Left cardiac atrium (tissue), 4 donors: ENCODE data around the gene EPHA2. TPM values are rescaled to one million over a fixed set of nuclear protein-coding genes. Genes with fewer than 3 reads are reported as not detected.
"Not testable (repeated sequence)": the region's sequence is repeated elsewhere in the genome, so short reads cannot be mapped to it uniquely, and the experiment has no call there.

Experiments used
- ATAC-seq, 2 donors: fragments of 200-7000 bp; cut with Tn5 transposase; one replicate each; pipeline ENCODE4 v1.9.1; 2020; ENCODE audit warnings: mild to moderate bottlenecking in 2 of 2, moderate library complexity in 2 of 2
- DNase-seq: peaks from one replicate; pipeline ENCODE4 v3.0.0-alpha.2; 2020
- intact Hi-C, 2 donors: fragments of 100-400 bp; cut with DNase I; formaldehyde crosslinking; loops; one replicate each; pipeline versions ENCODE4 v1.14.1 to v1.15.1; 2022 to 2023
- total RNA-seq, 2 donors: library from RNA; stranded (reverse); fragmentation: NEBNext Ultra II Directional; extraction: Animal tissue kit (Norgen Biotek cat#: 25700); gene quantifications; one replicate each; pipeline ENCODE4 v1.2.1, GENCODE V29; 2021
- donor health status: DM: no; HTN: yes; CAD: no.
- donor health status: DM: no; HTN: yes; CAD: no; lungs with severe emphysema.
- donor health status: DM: yes; HTN: yes; CAD: no.
- donor health status: Dilated cardiomyopathy.

Gene EPHA2
- total RNA-seq, 2 donors from 2014 or later: 8.1 to 24.1 TPM

DNA sequence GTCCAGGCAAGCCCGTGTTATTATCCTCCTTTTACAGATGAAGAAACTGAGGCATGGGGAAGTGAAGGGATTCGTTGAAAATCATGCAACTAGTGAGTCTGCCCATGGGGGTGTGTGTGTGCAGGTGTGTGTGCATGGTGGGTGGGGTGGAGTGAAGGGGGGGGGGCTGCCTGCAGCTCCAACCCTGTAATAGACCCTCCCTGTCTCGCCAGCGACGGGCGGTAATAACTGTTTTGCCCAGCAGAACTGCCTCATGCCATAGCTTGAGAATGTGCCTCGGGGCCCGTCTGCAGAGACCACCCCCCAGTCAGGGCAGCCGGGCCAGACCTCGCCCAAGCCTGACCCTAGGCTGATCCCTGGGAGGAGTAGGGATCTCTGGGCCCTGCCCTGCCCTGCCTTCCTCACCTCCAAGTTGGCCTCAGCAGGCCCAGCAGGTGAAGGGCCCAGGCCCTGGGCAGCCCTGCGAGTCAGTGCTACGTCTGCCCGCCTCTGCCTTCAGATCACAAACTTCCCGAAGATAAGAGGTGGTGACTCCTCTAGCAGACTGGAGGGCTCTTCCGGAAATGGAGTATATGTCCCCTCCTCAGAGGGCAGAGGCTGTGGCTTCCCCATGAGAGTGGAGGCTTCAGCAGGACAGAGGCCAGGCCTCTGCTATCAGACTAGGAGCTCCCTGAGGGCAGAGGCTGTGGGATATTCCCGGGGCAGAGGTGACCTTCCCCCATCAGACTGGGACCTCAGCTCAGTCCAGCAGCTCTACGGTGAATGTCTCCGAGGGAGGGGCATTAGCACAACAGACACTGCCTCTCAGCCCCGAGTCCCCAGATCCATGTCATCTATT lies 15.7 kb upstream of the EPHA2 start:
- DNase-seq (no peak), ATAC-seq (no peak)
- intact Hi-C loops: no loop called here

DNA sequence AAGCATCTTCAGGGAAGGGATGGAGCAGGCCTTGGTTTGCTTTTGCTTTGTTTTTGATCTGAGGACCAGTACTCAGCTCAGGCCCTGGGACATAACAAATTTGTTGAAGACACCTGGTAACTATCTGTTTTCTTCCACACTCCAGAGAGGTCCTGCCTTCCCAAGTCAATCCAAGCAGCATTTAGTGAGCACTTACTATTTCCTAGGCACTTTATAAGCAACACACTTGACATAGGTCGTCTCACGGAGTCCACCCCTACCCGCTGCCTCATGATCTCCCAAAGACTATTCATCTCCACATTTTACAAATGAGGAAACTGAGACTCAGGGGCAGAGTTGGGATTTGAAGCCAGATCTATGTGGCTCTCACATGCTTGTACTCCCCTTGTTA lies 14.4 kb upstream of the EPHA2 start:
- DNase-seq: no peak
- intact Hi-C loops: no loop called here

DNA sequence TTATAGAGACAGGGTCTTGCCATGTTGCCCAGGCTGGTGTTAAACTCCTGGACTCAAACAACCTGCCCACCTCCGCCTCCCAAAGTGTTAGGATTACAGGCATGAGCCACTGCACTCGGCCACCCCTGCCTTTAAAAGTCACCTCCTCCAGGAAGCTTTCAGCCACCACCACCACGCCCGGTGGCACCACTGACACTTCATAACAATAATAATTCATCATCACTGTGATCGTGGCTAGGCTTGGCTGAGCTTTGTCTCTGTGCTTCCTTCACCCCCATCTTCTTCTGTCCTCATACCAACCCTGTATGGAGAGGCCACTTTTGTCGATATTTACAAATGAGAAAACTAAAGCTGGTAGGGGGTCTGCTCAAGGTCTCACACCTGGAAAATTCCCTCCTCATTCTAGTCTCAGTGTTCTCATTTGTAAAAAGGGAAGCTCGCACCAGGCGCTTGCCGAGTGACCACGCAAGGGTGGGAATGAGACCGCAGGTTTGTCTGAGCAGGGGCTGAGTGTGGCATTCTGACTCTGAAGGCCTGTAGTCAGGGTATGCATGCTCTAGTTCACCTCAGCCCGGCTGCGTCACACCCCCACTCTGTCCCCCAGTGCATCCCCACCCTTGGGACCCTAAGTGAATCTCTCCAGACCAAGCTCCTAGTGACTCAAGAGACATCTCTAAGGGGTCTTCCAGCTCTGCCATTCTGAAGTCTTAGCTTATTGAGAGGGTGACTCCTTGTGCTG lies 12.9 kb upstream of the EPHA2 start:
- intact Hi-C loops: no loop called here
- ATAC-seq (no peak), DNase-seq (no peak)

More for the DNA sequence above, 14.4 kb upstream of the EPHA2 start:
- no peak for ATAC-seq

GRCh38 chr1:16168144-16168495 lies 12.3 kb upstream of the EPHA2 start:
- intact Hi-C loops, DNase-seq, ATAC-seq: not testable (repeated sequence)

- ATAC-seq (peak; percentile 73 to 81), DNase-seq (peak; percentile 62)
- intact Hi-C loops: no loop called here
These were observed 11.7 kb upstream of the EPHA2 start for GRCh38 chr1:16167331-16168143.

DNA sequence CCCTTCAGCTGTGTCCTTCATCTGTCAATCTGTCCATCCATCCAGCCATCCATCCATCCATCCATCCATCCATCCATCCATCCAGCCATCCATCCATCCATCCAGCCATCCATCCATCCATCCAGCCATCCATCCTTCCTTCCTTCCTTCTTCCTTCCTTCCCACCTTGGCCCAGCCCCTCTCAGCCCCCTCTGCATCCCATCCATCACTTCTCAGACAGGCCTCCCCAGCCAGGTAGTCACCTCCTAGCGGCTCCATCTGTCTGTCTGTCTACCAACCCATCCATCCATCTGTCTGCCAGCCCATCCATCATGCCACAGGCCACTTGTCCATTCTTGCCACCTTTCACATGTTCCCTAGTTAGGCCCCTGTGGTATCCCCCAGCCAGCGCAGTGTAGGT lies 10.2 kb upstream of the EPHA2 start:
- ATAC-seq (no peak), DNase-seq (no peak)
- intact Hi-C loops: no loop called here

- intact Hi-C loops: no loop called here
- ATAC-seq: no peak
- DNase-seq: no peak
These were observed 9.7 kb upstream of the EPHA2 start for GRCh38 chr1:16165548-16165947.

DNA sequence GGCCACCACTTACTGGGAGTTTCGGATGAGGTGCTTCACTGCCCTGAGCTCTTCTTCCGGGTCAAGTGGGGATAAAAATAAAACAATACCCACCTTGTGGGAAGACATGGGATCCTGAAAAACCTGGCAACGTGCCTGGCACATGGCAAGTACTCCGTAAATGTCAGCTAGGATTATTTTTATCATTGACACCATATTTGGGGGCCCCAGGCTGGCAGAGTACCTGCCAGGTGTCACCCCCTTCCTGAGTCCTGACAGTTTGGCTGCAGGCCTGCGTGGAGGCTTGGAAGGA lies 9.2 kb upstream of the EPHA2 start:
- peak; percentile 52 for DNase-seq

DNA sequence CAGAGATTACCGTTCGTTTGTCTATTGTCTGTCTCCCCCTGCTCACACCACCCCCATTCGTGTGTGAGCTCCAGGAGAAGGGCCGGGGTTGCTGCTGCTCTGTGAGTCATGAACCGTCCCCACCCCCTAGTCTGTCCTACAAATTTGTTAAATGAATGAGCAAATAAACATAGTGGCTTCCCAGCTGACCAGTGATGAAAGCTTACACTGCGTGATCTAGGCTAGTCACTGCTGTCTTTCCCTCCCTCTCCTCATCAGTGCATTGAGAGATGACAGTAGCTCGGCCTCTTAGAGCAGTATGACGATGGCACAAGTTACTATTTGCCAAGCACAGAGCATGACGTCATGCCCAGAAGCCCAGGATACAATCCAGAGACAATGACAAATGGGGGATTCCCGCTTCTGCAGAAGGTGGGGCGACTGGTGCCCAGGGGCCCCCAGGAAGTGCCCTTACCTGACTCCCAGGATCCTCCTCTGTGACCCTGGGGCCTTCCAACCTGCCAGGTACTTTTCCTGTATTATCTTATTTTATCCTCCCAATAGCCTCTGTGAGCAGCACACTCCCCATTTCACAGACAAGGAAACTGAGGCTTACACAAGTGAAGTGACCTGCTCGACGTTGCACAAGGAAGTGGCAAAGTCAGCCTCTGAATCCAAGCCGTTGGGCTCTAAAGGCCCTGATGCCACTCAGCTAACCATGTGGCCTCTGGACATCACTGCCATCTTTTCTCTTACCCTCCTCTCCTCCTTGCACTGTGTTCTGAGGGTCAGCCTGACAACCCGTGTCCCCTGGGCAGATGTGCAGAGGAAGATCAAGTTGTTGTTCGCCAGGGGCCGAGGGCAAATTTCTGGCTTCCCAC lies 8.6 kb upstream of the EPHA2 start:
- ATAC-seq: peak in 1 of 2 donors; percentile 57
- intact Hi-C loops: no loop called here
- DNase-seq: no peak

More for the DNA sequence above, 9.2 kb upstream of the EPHA2 start:
- ATAC-seq: peak in 1 of 2 donors; percentile 15
- intact Hi-C loops: no loop called here

DNA sequence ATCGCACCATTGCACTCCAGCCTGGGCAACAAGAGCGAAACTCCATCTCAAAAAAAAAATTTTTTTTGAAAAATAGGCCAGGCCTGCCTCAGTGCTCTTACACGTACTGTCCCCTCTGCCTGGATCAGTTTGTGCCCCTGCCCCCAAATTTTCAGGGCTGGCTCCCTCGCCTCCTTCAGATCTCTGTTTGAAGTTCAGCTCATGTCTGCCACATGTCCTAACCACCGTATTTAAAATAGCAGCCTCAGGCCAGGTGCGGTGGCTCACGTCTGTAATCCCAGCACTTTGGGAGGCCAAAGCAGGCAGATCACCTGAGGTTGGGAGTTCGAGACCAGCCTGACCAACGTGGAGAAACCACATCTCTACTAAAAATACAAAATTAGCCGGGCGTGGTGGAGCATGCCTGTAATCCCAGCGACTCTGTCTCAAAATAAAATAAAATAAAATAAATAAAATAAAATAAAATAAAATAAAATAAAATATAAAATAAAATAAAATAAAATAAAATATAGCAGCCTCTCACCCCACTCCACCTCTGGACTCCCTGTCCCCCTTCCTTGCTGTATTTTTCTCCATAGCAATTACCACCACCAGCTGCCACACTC lies 7.8 kb upstream of the EPHA2 start:
- DNase-seq, intact Hi-C loops, ATAC-seq: not testable (repeated sequence)

DNA sequence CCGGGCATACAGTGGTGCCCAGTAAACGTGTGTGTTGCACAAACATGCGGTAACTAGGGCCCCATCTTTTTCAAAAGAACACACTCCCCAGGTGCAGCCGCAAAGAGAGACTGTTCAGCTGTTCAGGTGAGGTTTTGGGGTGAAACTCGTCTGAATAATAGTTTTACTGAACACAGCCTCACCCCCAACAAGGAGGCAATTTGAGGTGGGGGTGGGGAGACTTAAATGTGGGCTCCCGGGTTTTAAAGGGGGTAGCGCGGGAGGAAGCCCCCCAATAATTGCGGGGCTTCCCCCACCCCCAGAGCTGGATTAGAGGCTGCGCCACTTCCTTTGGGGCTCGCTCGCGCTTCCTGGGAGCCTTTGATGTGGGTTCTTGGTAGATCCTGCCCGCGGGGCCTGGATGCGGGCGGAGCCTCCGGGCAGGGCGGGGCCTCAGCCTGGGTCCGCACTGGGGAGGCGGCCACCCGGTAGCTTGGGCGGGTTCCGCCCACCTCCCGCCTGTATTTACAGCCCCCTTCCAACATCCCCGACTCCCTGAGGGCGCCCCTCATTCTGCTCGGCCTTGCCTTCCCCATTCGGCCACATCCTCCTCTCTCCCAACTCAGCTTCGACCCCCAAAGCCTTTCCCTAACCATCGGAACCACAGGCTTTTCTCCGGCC lies 6.4 kb upstream of the EPHA2 start:
- DNase-seq: no peak
- peak in 1 of 2 donors; percentile 28 for ATAC-seq
- intact Hi-C loops: no loop called here

- no peak for DNase-seq
- no peak for ATAC-seq
- intact Hi-C loops: no loop called here
These were observed 5.8 kb upstream of the EPHA2 start for GRCh38 chr1:16161717-16162116.

- no peak for DNase-seq
- ATAC-seq: no peak
- intact Hi-C loops: no loop called here
These were observed 3.3 kb upstream of the EPHA2 start for GRCh38 chr1:16158993-16159831.

- intact Hi-C loops: no loop called here
- DNase-seq (no peak), ATAC-seq (no peak)
These were observed 2.2 kb upstream of the EPHA2 start for GRCh38 chr1:16158025-16158424.

- DNase-seq (no peak), ATAC-seq (peak in 1 of 2 donors; percentile 35)
- intact Hi-C loops: no loop called here
These were observed 1.1 kb upstream of the EPHA2 start for GRCh38 chr1:16156848-16157495.

DNA sequence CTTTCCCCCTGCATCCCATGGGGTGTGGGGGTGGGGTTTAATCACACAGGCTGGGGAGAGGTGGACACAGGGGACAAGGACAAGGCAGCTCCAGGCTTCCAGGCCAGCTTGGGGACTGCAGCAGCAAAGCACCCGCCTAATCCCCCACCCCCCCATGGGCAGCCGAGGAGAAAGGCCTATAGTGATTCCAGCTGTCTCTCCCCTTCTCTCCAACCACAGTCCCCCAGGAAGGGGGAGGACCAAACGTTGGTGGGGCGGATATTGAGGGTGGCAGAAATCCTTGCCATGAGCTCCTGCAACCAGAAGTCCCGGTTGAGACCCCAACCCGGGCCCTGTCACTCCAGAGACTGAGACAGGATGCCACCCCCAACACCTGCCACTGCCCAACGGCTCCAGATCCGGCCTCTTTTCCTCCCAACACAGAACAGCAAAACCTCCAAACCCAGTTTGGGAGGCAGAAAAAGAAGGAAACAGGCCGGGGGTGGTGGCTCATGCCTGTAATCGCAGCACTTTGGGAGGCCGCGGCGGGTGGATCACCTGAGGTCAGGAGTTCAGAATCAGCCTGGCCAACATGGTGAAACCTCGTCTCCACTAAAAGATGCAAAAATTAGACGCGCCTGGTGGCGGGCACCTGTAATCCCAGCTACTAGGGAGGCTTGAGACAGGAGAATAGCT lies 1.7 kb downstream of the EPHA2 start:
- ATAC-seq: no peak
- no peak for DNase-seq
- intact Hi-C loops: loop anchor here in 1 of 2 donors (2.0 kb wide), 1 partner anchor 71 kb away; no protein-coding TSS in a partner anchor
